ENCODE measurements around the gene SMC5.

GRCh38 chr9:70293214-70293613 is 34.4 kb downstream of the SMC5 start:
- TF ChIP-seq CTCF (IDR thresholded peaks at IDR 0.05; ENCODE audit: low read depth, low read length) (no peak), EZH2phosphoT487 (IDR thresholded peaks at IDR 0.05; ENCODE audit: low read depth) (no peak)
